Measurements from ENCODE around the gene RAB17. TPM values are rescaled to one million over a fixed set of nuclear protein-coding genes. Genes with fewer than 3 reads are reported as not detected.

RAB17 gene
- polyA plus RNA-seq, 1 donor (not counting 4 experiments of a cell fraction or from before 2014, with no cell fraction given), result 2.4 TPM

DNA sequence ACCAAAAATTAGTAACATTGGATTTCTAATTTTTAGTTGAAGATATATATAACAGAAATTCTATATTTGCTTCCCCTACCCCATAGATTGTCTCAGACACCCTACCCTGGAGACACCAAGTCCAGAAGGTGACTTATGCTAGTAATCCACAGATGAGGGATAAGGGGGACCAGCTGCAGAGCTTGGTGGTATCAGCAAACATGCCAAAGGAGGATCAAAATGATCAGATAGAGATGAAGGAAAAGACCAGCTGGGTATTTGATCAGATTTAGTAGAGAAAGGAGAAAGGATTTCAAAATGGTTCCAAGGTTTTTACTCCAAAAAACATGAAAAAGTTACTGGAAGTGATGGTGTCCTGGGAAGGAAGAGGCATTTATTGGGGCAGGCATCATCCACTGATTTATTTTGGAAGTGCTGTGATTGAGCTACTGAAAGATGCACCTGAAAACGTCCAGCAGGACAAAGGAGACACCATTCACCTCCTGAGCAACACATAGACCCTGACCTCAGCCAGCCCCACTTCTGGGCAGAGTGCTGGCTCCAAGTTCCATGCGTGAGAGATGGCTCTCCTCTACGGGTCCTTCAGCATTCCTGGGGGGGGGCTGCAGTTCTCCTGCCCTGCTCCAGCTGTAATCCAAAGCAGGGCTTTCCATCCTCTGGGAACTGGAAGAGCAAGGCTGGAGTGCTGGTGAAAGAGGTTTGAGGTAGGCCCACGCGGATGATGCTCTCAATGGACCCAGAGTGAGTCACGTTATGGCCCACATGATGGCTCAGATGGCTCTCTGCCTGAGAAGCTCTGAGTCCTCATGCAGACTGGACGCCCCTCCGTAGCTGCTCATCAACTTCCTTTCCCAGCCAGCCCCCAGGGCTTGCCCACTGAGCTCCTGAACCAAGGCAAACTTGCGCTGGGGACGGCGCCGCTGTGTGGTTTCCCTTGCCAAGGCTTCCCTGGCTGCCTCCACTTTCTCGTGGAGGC lies 33.2 kb upstream of the RAB17 start:
- Histone ChIP-seq H3K9me3 (ENCODE audit: control insufficient read depth, low read depth, low read length) (no peaks in the 10 kb centered on the region), H3K79me2 (ENCODE audit: control insufficient read depth, insufficient read depth, low read length) (no peaks in the 10 kb centered on the region), H2AFZ (ENCODE audit: control insufficient read depth, low read length) (no peak overlapping the region), H3K4me1 (ENCODE audit: control insufficient read depth, extremely low read depth, insufficient read depth, low read length) (no peaks in the 10 kb centered on the region), H3K27me3 (ENCODE audit: control insufficient read depth, extremely low read depth, insufficient read depth, low read length) (peaks cover 52% of the 10 kb centered on the region), H3K9ac (ENCODE audit: control insufficient read depth, extremely low read depth, insufficient read depth, low read length) (no peak overlapping the region), H3K4me2 (ENCODE audit: control insufficient read depth, extremely low read depth, insufficient read depth, low read depth, low read length) (no peak overlapping the region), H3K4me3 (ENCODE audit: control insufficient read depth in 2 of 3, extremely low read depth in 1 of 3, insufficient read depth in 2 of 3, low read depth in 1 of 3, low read length in 3 of 3) (no peak overlapping the region), H3K27ac (ENCODE audit: control insufficient read depth, insufficient read depth, low read length) (no peak overlapping the region), H3K36me3 (ENCODE audit: control insufficient read depth in 2 of 2, extremely low read depth in 1 of 2, insufficient read depth in 2 of 2, low read length in 2 of 2) (no peaks in the 10 kb centered on the region), H3K9me1 (ENCODE audit: control insufficient read depth, extremely low read depth, insufficient read depth, low read length) (no peaks in the 10 kb centered on the region), H4K20me1 (ENCODE audit: control insufficient read depth, extremely low read depth, insufficient read depth, low read length) (no peaks in the 10 kb centered on the region)
- dilution Hi-C loops (cut with MboI; ENCODE audit: extremely low pct_ligation_motif_present, low sequenced_read_pairs), result no loop called here
- FAIRE-seq, result no peak
- TF ChIP-seq EZH2 (IDR thresholded peaks at IDR 0.05; ENCODE audit: low read length), result no peak
- DNase-seq (ENCODE audit: low read depth, low spot score), result no peak

- TF ChIP-seq EZH2 (IDR thresholded peaks at IDR 0.05; ENCODE audit: low read length) (no peak), CTCF (optimal IDR thresholded peaks at IDR 0.05 in 1 of 3, IDR thresholded peaks at IDR 0.05 in 1 of 3, conservative IDR thresholded peaks at IDR 0.05 in 1 of 3; ENCODE audit: extremely low read depth in 1 of 3, insufficient read depth in 2 of 3, low read length in 3 of 3) (no peak)
- peaks cover 8% of the 10 kb centered on the region for H3K27me3 ChIP-seq (ENCODE audit: control insufficient read depth, extremely low read depth, insufficient read depth, low read length)
- no peaks in the 10 kb centered on the region for H4K20me1 ChIP-seq (ENCODE audit: control insufficient read depth, extremely low read depth, insufficient read depth, low read length)
- no peak overlapping the region for H2AFZ ChIP-seq (ENCODE audit: control insufficient read depth, low read length)
- H3K36me3 ChIP-seq (ENCODE audit: control insufficient read depth in 2 of 2, extremely low read depth in 1 of 2, insufficient read depth in 2 of 2, low read length in 2 of 2), result no peaks in the 10 kb centered on the region
- no peak overlapping the region for H3K4me2 ChIP-seq (ENCODE audit: control insufficient read depth, extremely low read depth, insufficient read depth, low read depth, low read length)
- dilution Hi-C loops (cut with MboI; ENCODE audit: extremely low pct_ligation_motif_present, low sequenced_read_pairs), result no loop called here
- no peak overlapping the region for H3K27ac ChIP-seq (ENCODE audit: control insufficient read depth, insufficient read depth, low read length)
- no peaks in the 10 kb centered on the region for H3K79me2 ChIP-seq (ENCODE audit: control insufficient read depth, insufficient read depth, low read length)
- no peaks in the 10 kb centered on the region for H3K4me1 ChIP-seq (ENCODE audit: control insufficient read depth, extremely low read depth, insufficient read depth, low read length)
- FAIRE-seq (no peak), DNase-seq (ENCODE audit: low read depth, low spot score) (no peak)
- H3K9me1 ChIP-seq (ENCODE audit: control insufficient read depth, extremely low read depth, insufficient read depth, low read length), result no peaks in the 10 kb centered on the region
- H3K4me3 ChIP-seq (ENCODE audit: control insufficient read depth in 2 of 3, extremely low read depth in 1 of 3, insufficient read depth in 2 of 3, low read depth in 1 of 3, low read length in 3 of 3), result no peak overlapping the region
- H3K9ac ChIP-seq (ENCODE audit: control insufficient read depth, extremely low read depth, insufficient read depth, low read length), result no peak overlapping the region
- no peaks in the 10 kb centered on the region for H3K9me3 ChIP-seq (ENCODE audit: control insufficient read depth, low read depth, low read length)
These were observed 27.9 kb upstream of the RAB17 start for GRCh38 chr2:237618449-237618848.

Data from keratinocyte (primary cell).